NCI-H2107 (cell line): ENCODE results near the gene MACROH2A1.
"Not testable (repeated sequence)": the region's sequence is repeated elsewhere in the genome, so short reads cannot be mapped to it uniquely, and the experiment has no call there.

Experiments
- DNase-seq: peaks from one replicate; lab custom pipeline; 2025; lab: John Stamatoyannopoulos, UW

Gene MACROH2A1

DNA sequence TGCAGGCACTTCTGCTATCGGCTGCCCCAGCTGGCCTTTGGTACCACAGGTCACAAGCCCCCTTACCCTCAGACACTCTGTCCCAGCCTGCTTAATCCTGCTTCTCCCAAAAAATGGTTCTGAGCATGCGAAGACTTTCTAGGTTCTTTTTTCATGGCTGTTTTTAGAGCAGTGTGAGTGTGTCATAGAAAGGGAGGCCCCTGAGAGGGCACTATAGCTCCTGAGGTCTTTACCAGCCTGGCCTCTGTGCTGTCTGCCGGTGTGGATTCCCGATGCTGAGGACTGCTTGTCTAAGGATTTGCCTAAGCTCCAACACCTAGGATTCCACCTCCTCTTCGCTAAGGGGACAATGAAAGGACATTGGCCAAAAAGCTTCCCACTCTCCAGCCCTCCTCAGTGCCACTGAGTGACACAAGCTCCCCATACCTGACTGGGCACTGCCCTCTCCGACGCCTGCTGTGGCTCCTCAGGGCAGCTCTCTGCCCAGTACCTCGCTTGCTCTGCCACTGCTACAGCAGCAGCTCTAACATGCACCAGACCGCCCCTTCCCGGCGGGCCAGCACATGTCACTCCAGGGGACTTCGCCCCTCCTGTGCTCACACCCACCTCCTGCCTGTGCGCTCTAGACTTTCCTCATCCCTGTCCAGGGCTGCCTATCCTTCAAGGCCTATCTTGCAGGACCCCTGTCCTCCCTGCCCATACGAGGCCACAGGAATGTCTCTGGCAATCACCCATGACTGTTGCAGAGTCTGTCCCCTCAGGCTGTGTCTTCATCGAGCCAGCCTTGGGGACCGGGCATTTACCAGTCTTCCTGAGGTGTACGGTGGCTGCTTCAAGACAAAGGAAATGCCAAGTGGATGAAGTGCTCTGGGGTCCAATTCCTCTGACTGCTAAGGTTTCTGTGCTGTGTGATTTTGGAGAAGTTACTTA, 21.0 kb downstream of the MACROH2A1 start:
- no peak for DNase-seq

- no peak for DNase-seq
Observed at GRCh38 chr5:135376961-135377624, 21.9 kb downstream of the MACROH2A1 start.

- DNase-seq = no peak
Observed at GRCh38 chr5:135375040-135375793, 23.8 kb downstream of the MACROH2A1 start.

DNA sequence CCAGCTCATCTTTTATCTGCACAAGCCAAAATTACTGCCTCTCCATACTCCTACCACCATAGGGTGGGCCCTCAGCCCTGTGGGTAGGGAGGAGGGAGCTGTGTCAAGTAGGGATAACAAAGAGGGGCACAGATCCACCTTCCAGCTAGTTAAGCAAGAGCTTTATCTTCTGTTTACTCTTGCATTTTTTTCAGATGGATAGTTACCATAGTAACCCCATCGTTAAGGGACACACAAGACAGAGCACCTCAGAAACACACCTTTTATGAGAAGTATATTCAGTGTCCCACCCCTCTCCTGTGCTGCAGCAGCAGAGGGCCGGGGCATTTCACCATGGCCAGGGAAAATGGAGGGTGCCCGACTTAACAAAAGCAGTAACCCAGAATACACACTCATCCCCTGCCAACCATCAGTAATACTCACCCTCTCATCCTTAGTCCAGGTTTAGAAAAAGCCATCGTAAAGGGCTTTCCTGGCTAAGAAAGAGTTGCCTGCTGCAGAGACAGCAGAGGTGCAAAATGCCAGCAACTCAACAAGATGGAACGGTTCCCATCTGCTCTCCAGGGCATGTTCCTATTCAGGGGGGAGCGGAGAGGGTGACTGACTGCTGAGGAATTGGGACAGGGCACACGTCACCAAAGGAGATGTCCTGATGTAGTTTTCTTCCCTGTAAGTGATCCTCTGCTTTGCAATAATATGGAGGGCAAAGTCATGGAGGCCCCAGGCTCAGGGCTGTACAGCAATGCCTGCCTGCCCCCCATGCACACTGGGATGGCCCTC, 25.1 kb downstream of the MACROH2A1 start:
- no peak for DNase-seq

GRCh38 chr5:135372654-135373381, 26.2 kb downstream of the MACROH2A1 start:
- no peak for DNase-seq

GRCh38 chr5:135371622-135372232, 27.3 kb downstream of the MACROH2A1 start:
- DNase-seq = no peak

- DNase-seq = no peak
Observed at GRCh38 chr5:135369952-135370351, 29.1 kb downstream of the MACROH2A1 start.

DNA sequence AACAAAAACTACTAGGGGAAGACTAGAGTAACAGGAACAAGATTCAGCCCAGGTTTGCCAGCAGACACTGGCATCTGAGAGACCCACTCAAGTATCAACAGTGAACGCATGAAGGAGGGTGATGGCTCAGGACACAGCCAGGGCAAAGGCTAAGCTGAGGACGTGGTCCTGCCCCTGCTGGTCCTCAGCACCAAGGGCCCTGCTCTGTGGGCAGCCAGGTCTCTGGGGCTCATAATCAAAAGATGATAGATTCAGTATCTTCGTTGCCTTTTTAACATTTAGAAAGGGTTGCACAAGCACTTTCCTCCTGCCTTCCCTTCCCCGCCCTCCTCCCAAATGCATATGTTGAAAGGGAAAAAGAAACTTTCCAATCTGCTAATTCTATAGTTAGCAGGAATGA, 31.5 kb downstream of the MACROH2A1 start:
- no peak for DNase-seq

GRCh38 chr5:135367076-135367475, 32.0 kb downstream of the MACROH2A1 start:
- no peak for DNase-seq

GRCh38 chr5:135365281-135365680, 33.8 kb downstream of the MACROH2A1 start:
- no peak for DNase-seq

DNA sequence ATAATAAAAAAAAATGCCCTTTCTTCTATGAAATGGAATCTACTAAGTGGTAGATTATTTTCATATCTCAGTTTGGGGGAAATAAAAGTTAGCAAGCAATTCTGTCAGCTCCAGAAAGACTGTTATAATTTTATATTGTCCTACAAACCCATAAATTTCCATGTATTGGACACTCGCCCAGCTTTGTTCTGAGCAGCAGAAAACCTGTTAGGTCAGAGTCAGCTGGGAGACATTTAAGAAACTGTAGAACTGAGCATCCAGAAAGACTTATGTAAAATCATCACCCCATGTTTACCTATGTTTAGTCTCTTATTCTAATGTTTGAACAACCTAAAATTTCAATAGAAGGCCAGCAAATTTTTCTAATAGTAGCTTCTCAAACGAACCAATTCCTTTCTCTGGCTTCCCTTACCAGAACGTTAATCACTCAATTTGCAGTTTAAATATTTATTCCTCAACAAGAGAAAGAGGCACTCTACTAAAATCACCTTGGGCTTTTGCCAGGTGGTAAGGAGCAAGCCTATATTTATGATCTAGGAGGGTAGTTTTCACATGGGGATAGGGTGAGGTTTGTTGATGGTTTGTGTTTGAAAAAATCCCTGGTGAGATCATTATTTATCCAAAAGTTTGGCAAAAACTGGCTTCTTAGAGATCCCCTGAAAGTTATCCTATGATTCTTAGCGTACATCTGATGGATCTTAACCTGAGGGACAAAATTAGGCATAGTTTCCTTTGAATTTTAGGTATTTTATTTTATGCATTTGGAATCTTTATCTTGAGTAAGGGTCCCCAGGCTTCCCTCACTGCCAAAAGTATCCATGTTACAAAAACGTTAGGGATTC, 34.4 kb downstream of the MACROH2A1 start:
- no peak for DNase-seq

DNA sequence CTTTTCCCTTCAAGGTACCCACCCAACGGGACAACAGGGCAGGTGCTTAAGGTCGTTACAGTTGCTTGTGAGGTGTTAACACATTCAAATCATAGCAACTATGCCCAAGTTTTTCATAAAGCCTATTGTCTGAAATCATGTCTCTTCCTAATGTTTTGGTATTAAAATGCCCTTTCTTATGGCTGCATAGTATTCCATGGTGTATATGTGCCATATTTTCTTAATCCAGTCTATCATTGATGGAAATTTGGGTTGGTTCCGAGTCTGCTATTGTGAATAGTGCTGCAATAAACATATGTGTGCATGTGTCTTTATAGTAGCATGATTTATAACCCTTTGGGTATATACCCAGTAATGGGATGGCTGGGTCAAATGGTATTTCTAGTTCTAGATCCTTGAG, 35.7 kb downstream of the MACROH2A1 start:
- DNase-seq = not testable (repeated sequence)

- DNase-seq = no peak
Observed at GRCh38 chr5:135362102-135362501, 36.9 kb downstream of the MACROH2A1 start.

DNA sequence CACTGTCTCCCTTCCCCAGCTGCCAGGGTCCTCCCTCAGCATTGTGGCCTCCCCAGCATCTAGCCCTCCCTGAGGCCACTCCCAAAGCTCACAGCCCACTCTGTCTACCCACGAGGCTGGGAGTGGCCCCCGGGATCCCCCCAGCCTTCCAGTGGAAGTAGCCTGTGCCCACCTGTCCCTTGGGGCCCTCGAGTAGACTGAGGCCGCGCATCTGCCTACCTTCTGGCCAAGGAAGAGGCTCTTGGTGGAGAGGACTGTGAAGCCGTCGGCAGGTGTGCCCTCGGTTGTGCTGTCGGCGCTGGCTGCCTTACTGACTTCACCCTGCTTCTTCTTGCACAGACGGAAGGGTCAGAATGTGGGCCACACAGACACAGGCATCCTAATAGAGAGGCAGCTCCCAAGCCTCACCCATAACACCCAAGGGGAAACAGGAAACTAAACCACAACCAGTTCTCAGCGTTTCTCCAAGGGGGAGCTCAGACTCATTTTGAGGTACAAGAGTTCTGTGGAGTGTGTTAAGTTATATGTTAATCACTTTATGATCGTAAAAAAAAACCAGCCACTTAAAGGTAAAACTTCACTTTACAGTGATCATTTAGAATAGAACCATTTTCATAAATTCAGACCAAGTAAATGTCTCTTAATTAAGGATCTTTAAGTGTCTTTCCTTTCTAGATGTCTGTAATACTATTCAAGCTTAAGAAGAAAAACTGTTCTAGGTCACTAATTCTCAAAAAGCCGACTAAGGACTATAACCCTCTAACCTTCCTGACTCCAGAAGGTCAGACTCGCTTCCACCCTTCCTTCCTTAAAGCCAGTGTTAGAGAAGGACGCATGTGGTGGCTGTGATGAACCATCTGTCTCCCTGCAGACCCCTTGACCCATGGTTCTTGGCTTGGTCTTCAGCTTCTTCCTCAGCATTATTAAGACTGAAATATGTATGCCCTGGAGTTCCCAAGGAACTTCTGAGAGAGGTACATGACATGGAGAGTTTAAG, 38.5 kb downstream of the MACROH2A1 start:
- no peak for DNase-seq

DNA sequence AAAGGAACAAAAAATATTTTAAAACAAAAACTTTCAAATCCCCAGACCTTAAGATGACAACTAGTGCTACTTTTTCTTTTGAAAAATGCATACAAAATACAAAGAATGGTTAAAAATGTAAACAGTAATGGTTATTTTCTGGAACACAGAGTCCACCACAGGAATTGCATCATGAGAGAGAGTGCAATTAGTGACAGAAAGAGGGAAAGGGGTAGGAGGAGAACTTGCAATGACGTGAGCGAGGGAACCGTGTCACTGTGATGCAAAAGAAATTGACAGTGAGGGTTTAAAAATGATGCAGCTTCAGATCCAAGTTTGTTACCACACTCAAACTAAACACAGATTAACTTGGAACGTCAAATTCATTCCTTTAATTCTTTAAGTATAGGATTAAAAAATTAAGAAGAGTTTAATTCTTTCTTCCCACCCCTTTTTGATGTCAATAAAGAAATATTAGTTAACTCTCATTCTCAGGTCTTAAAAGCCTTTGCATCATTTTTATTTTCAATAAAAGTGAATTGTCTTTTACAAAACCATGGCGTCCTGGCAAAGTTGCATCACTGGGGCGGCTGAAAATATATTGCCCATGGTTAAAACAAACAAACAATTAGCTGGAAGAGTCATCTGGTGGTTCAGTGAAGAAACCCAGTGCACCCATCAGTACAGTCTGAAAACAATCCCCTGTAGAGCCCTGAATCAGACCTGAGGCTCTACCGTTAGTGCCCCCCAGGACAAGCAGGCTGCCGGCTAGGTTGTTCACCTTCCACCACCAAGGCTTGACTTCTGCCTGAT, 39.5 kb downstream of the MACROH2A1 start:
- DNase-seq = no peak

- DNase-seq = no peak
Observed at GRCh38 chr5:135357685-135358084, 41.3 kb downstream of the MACROH2A1 start.

DNA sequence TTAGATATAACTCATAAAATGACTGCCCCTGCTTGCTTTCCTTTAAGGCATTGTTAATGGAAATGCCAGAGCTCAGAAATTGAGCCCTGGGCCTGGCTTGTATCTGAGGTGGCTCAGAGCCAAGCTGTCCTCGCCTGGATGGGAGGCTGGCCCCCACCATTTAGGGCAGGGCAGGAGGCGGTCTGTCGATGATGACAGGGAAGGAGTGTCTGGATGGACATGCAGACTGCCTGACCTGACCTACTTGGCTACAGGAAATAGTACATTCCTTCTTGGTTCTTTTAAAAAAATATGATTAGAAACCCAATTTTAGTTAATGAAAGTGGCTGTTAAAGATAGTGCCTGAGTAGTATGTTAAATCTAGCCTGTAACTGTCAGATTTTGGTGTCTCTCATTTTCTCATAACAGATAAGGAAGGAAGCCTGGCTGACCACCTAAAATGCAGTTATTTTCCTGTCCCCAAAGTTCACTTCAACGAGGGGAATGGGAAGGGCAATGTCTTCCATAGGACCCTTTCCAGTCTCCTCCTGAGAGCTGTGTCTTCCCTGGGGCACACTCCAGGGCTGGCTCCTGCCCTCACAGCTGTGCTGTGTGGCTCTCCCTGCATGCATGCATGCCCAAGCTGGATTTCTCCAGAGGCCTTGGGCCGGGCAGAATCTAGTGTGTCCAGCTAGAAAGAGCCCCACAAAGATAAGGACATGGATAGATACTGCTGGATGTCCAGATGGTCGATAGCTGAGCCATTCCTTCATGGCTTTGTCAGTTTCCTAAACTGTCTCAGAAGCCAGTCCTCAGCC, 42.3 kb downstream of the MACROH2A1 start:
- DNase-seq = no peak
